HG02973 (cell line): Measurements from ENCODE around the gene POLR2J3.
"Not testable (repeated sequence)": the region's sequence is repeated elsewhere in the genome, so short reads cannot be mapped to it uniquely, and the experiment has no call there.

Source experiments
- ATAC-seq: cut with Tn5 transposase; IDR thresholded peaks from one replicate; pipeline ENCODE4 v1.9.1; 2021; ENCODE audit warnings: moderate library complexity; ENCODE audit not compliant: unreplicated experiment

The POLR2J3 gene

DNA sequence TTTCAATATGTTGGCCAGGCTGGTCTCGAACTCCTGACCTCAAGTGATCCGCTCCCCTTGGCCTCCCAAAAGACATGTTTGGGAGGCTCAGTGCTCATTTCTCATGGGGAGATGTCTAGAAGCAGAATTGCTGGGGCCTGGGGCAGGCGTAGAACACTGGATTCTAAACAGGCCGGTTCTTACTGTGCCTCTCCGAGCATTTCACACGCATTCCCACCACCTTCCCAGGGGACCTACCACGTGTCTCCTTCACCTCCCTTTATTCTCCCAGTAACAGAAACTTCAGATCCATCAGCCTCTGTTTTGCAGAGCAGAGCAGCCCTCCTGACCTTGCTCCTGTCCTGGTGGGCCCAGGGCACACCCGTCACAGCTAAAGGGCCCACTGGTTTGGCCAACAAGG, 45.2 kb downstream of the POLR2J3 start:
- ATAC-seq = not testable (repeated sequence)

DNA sequence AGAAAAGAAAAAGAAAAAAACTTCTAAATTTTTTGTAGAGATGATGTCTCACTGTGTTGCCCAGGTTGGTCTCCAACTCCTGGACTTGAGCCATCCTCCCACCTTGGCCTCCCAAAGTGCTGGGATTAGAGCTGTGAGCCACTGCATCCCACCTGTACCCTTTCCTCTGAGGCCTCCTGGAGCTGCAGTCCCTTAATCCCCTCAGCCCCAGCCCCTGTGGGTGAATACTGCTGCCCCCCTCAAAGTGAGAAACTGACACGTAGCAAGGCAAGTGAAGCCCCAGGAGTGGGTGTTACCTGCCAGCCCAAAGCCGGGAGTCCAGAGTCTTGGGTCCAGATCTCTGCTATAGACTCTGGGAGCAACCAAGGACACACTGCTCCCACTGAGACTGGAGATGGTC, 47.6 kb downstream of the POLR2J3 start:
- ATAC-seq = not testable (repeated sequence)

DNA sequence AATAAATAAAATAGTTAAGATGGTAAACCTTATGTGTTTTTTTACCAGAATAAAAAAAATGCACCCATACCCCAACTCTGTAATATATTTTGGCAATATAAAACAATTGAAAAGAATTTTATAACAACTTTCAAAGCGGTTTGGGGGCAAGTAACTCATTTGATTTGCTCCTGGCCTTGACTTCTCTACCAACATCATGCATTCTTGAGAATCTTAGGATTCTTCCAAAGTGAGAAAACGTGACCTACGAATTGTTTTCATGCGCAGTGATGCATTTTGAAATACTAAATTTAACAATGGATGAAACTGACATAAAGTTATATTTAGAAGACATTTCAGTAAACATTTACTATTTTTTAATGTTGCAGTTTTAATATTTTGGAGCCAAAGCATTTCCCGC, 51.6 kb downstream of the POLR2J3 start:
- ATAC-seq = not testable (repeated sequence)

DNA sequence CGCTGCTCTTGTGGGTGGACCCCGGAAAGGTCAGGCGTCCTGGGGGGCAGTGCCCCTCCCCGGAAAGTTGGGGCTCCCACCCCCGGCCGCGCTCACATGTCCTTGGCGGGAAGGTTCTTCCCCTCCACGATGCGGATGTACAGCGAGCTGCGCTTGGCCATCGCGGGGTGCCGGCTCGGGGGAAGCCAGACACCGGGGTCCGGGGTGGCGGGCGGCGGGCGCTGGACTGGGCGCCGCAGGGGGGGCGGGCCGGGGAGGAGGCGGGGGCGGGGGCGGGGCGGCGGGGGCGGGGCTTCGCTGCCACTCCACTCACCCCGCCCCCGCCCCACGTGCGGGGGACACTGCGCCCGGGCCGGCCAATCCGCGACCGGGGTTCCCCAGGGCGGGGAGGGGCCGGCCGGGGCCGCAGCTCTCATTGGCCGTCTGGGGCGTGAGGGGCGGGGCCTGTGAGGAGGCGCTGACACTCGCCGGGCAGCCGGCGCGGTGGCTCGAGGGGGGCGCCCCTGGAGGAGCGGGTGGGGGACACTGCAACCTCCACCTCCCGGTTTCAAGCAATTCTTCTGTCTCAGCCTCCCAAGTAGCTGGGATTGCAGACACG, 54.7 kb downstream of the POLR2J3 start, which contains the start of gene RASA4B:
Gene RASA4B, minus strand, starts transcription at position 228 of the 598 bp plus-strand sequence. Its CDS starts 67 bp downstream, at position 161.
- peak; percentile 78 for ATAC-seq
